ENCODE results near the gene CFDP1.

DNA sequence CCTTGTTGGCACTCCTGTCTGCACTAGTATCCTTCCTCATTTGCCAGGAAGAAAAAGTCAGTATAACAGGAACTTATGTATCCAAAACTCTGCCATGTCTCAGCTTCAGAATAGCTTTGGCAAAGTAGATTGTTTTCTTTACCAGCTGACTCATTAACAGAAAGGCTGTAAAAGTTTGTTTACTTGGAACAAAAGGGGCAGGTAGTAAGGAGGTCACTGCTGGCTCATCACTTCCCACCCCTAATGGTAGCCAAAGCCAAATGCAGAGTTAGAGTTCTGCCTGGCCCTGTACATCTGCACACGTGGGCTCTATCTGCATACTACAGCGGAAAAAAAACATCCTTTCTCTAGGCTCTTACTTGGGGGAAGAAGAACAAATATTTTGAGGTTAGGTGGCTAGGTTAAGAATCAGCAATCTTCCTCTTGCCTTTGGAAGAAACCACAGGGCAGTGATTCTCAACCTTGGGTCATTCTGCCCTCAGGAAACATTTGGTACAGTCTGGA lies 90.9 kb downstream of the CFDP1 start:
- TF ChIP-seq, protein P1, sequence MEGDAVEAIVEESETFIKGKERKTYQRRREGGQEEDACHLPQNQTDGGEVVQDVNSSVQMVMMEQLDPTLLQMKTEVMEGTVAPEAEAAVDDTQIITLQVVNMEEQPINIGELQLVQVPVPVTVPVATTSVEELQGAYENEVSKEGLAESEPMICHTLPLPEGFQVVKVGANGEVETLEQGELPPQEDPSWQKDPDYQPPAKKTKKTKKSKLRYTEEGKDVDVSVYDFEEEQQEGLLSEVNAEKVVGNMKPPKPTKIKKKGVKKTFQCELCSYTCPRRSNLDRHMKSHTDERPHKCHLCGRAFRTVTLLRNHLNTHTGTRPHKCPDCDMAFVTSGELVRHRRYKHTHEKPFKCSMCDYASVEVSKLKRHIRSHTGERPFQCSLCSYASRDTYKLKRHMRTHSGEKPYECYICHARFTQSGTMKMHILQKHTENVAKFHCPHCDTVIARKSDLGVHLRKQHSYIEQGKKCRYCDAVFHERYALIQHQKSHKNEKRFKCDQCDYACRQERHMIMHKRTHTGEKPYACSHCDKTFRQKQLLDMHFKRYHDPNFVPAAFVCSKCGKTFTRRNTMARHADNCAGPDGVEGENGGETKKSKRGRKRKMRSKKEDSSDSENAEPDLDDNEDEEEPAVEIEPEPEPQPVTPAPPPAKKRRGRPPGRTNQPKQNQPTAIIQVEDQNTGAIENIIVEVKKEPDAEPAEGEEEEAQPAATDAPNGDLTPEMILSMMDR (IDR thresholded peaks at IDR 0.05; ENCODE audit: borderline replicate concordance, extremely low read depth, low read length, poor library complexity, severe bottlenecking) = no peak
- TF ChIP-seq EZH2 (IDR thresholded peaks at IDR 0.05; ENCODE audit: borderline replicate concordance, low read depth, low read length, severe bottlenecking) = no peak
